Measurements from ENCODE around the gene LARP4B.

DNA sequence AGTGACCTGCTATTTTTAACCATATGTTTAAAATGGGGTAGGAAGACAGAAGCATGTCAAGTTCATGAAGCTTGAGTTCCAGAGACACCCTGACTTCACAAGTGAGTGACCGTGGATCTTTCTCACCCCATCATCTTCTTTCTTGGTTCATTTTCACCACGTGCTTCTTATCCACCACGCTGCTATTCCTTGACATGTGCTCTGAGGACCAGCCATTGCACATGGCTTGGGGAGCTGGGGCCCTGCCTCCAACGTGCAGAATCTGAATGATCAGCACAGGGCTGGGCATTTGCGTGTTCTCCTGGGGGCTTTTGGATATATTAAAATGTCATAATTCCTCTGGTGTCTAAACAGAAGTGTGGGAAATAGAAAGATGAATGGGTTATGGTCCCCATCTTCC lies 31.7 kb upstream of the LARP4B start:
- TF ChIP-seq CTCF (IDR thresholded peaks at IDR 0.05; ENCODE audit: insufficient read depth, low read depth, low read length) (no peak), EZH2 (IDR thresholded peaks at IDR 0.05; ENCODE audit: insufficient read depth, low read length) (no peak)

Measured in astrocyte (in vitro differentiated cells and primary cell).